Breast epithelium (tissue), 4 donors: ENCODE results near the gene TLR8. TPM values are rescaled to one million over a fixed set of nuclear protein-coding genes. Genes with fewer than 3 reads are reported as not detected.

Experiments
- DNase-seq, 2 donors: peaks; one replicate each; pipeline ENCODE4 v3.0.0-alpha.2; 2019; ENCODE audit warnings: low spot score in 2 of 2
- H3K27ac ChIP-seq, 2 donors: fragments of 200-600 bp; sonication (generic) in 1 of 2; one replicate each; pipeline ENCODE4 v1.5.1; 2016 to 2019; ENCODE audit warnings: mild to moderate bottlenecking in 1 of 2
- H3K27me3 ChIP-seq, 2 donors: fragments of 200-600 bp; sonication (generic) in 1 of 2; one replicate each; pipeline versions ENCODE4 v1.5.1 to v1.6.0; 2017 to 2019; ENCODE audit warnings: control low read depth in 1 of 2, mild to moderate bottlenecking in 1 of 2
- H3K36me3 ChIP-seq: fragments of 200-600 bp; one replicate; pipeline ENCODE4 v1.5.1; 2019
- H3K4me1 ChIP-seq, 2 donors: fragments of 200-600 bp; sonication (generic); one replicate each; pipeline ENCODE4 v1.5.1; 2016 to 2019; ENCODE audit warnings: control low read depth in 1 of 2
- H3K4me3 ChIP-seq, 3 donors: fragments of 200-600 bp; sonication (generic); 1 replicate in 2 of 3; 2 replicates in 1 of 3; pipeline ENCODE4 v1.5.1; 2016 to 2019; ENCODE audit warnings: mild to moderate bottlenecking in 3 of 3, moderate library complexity in 2 of 3
- H3K9me3 ChIP-seq, 2 donors: fragments of 200-600 bp; sonication (generic) in 1 of 2; one replicate each; pipeline ENCODE4 v1.5.1; 2016 to 2019; ENCODE audit warnings: control low read depth in 1 of 2
- CTCF ChIP-seq, 3 donors: fragments of 450-650 bp; IDR thresholded peaks; one replicate each; pipeline ENCODE4 v1.5.1; 2016 to 2017; ENCODE audit warnings: antibody characterized with exemption in 3 of 3, mild to moderate bottlenecking in 3 of 3, moderate library complexity in 3 of 3
- POLR2A ChIP-seq: fragments of 450-650 bp; IDR thresholded peaks from one replicate; pipeline ENCODE4 v1.6.1; 2016; ENCODE audit warnings: antibody characterized with exemption, mild to moderate bottlenecking, moderate library complexity
- POLR2AphosphoS5 ChIP-seq, 3 donors: sonication (generic); formaldehyde crosslinking; IDR thresholded peaks; one replicate each; pipeline ENCODE4 v1.6.1; 2017; ENCODE audit warnings: antibody characterized with exemption in 3 of 3
- intact Hi-C: fragments of 100-400 bp; cut with DNase I; formaldehyde crosslinking; loops from one replicate; pipeline ENCODE4 v1.15.1; 2023; ENCODE audit warnings: low total_unique reads
- total RNA-seq, 3 donors: library from RNA; depleted of rRNA; stranded (reverse); fragments of >200 nt; gene quantifications; one replicate each; pipeline ENCODE4 v1.1.0, GENCODE V29; 2016

TLR8 gene
- total RNA-seq: 1 to 10 TPM in 2 of 3 donors, under 1 TPM in 1; 0.66 to 6.6 (median 1.0) TPM

GRCh38 chrX:12906046-12906761 lies at the start of gene TLR8:
Gene TLR8 (plus strand): TSS chrX:12906620. CDS start chrX:12906707, 87 bp downstream.
- H3K36me3 ChIP-seq: no peaks in the 10 kb centered on the region
- no peak within 1 kb of the TSS for H3K27ac ChIP-seq
- no peaks in the 10 kb centered on the region for H3K4me1 ChIP-seq
- H3K27me3 ChIP-seq: peaks cover 0 to 16% of the 10 kb centered on the region in 2 donors
- DNase-seq: no peak
- intact Hi-C loops: no loop called here
- no peaks in the 10 kb centered on the region for H3K9me3 ChIP-seq
- H3K4me3 ChIP-seq: no peak within 1 kb of the TSS
- no peak for TF ChIP-seq POLR2A
- no peak for TF ChIP-seq POLR2AphosphoS5 (IDR thresholded peaks at IDR 0.05)
- TF ChIP-seq CTCF (IDR thresholded peaks at IDR 0.05): no peak

GRCh38 chrX:12865359-12865758 lies 41.1 kb upstream of the TLR8 start:
- Histone ChIP-seq H3K4me1 (no peaks in the 10 kb centered on the region), H3K36me3 (no peaks in the 10 kb centered on the region), H3K27me3 (peaks cover 0 to 9% of the 10 kb centered on the region in 2 donors), H3K9me3 (peaks cover 8 to 11% of the 10 kb centered on the region in 2 donors), H3K27ac (no peak overlapping the region), H3K4me3 (no peak overlapping the region)
- intact Hi-C loops: no loop called here
- TF ChIP-seq POLR2A: no peak
- no peak for DNase-seq

GRCh38 chrX:12866451-12867377 lies 39.7 kb upstream of the TLR8 start, which contains the start of gene TLR7:
Gene TLR7 (plus strand): TSS chrX:12867072. CDS start chrX:12867579, 507 bp downstream.
- Histone ChIP-seq H3K36me3 (no peaks in the 10 kb centered on the region), H3K4me3 (no peak within 1 kb of the TSS), H3K4me1 (no peaks in the 10 kb centered on the region), H3K27me3 (peaks cover 0 to 9% of the 10 kb centered on the region in 2 donors), H3K9me3 (peaks cover 8 to 11% of the 10 kb centered on the region in 2 donors), H3K27ac (no peak within 1 kb of the TSS)
- intact Hi-C loops: no loop called here
- DNase-seq: no peak
- TF ChIP-seq POLR2AphosphoS5 (IDR thresholded peaks at IDR 0.05) (no peak), CTCF (IDR thresholded peaks at IDR 0.05) (no peak), POLR2A (no peak)

- Histone ChIP-seq H3K4me3 (no peak overlapping the region), H3K4me1 (no peaks in the 10 kb centered on the region), H3K27me3 (peaks cover 0 to 16% of the 10 kb centered on the region in 2 donors), H3K36me3 (no peaks in the 10 kb centered on the region), H3K9me3 (peaks cover 8 to 11% of the 10 kb centered on the region in 2 donors), H3K27ac (no peak overlapping the region)
- TF ChIP-seq POLR2A: no peak
- TF ChIP-seq CTCF (IDR thresholded peaks at IDR 0.05): no peak
- TF ChIP-seq POLR2AphosphoS5 (IDR thresholded peaks at IDR 0.05): no peak
- DNase-seq: no peak
- intact Hi-C loops: no loop called here
Measured at GRCh38 chrX:12867685-12868084, 38.7 kb upstream of the TLR8 start.

- Histone ChIP-seq H3K4me3 (no peak overlapping the region), H3K9me3 (peaks cover 4 to 7% of the 10 kb centered on the region in 2 donors), H3K36me3 (no peaks in the 10 kb centered on the region), H3K27ac (no peak overlapping the region), H3K27me3 (peaks cover 0 to 19% of the 10 kb centered on the region in 2 donors), H3K4me1 (no peaks in the 10 kb centered on the region)
- no peak for DNase-seq
- intact Hi-C loops: no loop called here
- no peak for TF ChIP-seq POLR2AphosphoS5 (IDR thresholded peaks at IDR 0.05)
- TF ChIP-seq POLR2A: no peak
- TF ChIP-seq CTCF (IDR thresholded peaks at IDR 0.05): no peak
Measured at GRCh38 chrX:12868747-12869146, 37.7 kb upstream of the TLR8 start.
